HEK293 (cell line): ENCODE results near the gene RTN1.

Experiments used
- KLF9 ChIP-seq: fragments of 450-650 bp; formaldehyde crosslinking; IDR thresholded peaks from 2 replicates; pipeline ENCODE4 v1.5.1; 2016; ENCODE audit warnings: missing biosample characterization, missing genetic modification characterization, low read depth
- ZBTB48 ChIP-seq: fragments of 450-650 bp; formaldehyde crosslinking; IDR thresholded peaks from 2 replicates; pipeline ENCODE4 v1.5.1; 2016; ENCODE audit warnings: missing biosample characterization, missing genetic modification characterization
- ZFP3 ChIP-seq: fragments of 450-650 bp; formaldehyde crosslinking; IDR thresholded peaks from 2 replicates; pipeline ENCODE4 v1.5.1; 2016; ENCODE audit warnings: low read depth, missing biosample characterization, missing genetic modification characterization
- ZNF473 ChIP-seq: fragments of 450-650 bp; formaldehyde crosslinking; IDR thresholded peaks from 2 replicates; pipeline ENCODE4 v1.5.1; 2017; ENCODE audit warnings: missing biosample characterization, missing genetic modification characterization
- ZNF529 ChIP-seq: fragments of 450-650 bp; formaldehyde crosslinking; IDR thresholded peaks from 2 replicates; pipeline ENCODE4 v1.5.1; 2017; ENCODE audit warnings: missing genetic modification characterization, missing biosample characterization; ENCODE audit not compliant: insufficient replicate concordance
- ZNF776 ChIP-seq: fragments of 450-650 bp; formaldehyde crosslinking; IDR thresholded peaks from 2 replicates; pipeline ENCODE4 v1.5.0; 2017; ENCODE audit warnings: missing biosample characterization, missing genetic modification characterization, borderline replicate concordance
- TF ChIP-seq, protein P1 (sequence below): fragments of 450-650 bp; formaldehyde crosslinking; IDR thresholded peaks from 2 replicates; pipeline ENCODE4 v1.5.1; 2016; ENCODE audit warnings: missing biosample characterization, missing genetic modification characterization
- TF ChIP-seq, protein P2 (sequence below): fragments of 450-650 bp; formaldehyde crosslinking; IDR thresholded peaks from 2 replicates; pipeline ENCODE4 v1.5.1; 2016; ENCODE audit warnings: missing biosample characterization, missing genetic modification characterization
- TF ChIP-seq, protein P3 (sequence below): fragments of 450-650 bp; formaldehyde crosslinking; IDR thresholded peaks from 2 replicates; pipeline ENCODE4 v1.5.1; 2017; ENCODE audit warnings: missing biosample characterization, missing genetic modification characterization

DNA sequence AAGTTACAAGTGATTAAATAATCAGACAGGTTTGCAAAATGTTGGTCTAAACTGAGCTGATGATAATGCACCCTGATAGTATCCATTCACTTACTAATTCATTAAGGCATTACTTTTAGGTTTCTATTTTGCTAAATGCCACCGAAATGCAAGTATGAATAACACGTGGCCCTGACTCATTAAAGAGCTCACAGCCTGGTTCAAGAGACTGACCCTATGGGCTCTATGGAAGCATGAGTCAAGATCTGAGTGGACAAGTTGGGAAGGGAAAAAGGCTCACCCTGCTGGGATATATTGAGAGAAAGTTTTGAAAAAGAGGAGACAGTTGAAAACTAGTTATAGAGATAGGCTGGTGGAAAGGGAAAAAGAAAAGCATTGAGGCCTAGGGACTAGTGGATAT is 34.6 kb upstream of the RTN1 start:
- TF ChIP-seq, protein P1, sequence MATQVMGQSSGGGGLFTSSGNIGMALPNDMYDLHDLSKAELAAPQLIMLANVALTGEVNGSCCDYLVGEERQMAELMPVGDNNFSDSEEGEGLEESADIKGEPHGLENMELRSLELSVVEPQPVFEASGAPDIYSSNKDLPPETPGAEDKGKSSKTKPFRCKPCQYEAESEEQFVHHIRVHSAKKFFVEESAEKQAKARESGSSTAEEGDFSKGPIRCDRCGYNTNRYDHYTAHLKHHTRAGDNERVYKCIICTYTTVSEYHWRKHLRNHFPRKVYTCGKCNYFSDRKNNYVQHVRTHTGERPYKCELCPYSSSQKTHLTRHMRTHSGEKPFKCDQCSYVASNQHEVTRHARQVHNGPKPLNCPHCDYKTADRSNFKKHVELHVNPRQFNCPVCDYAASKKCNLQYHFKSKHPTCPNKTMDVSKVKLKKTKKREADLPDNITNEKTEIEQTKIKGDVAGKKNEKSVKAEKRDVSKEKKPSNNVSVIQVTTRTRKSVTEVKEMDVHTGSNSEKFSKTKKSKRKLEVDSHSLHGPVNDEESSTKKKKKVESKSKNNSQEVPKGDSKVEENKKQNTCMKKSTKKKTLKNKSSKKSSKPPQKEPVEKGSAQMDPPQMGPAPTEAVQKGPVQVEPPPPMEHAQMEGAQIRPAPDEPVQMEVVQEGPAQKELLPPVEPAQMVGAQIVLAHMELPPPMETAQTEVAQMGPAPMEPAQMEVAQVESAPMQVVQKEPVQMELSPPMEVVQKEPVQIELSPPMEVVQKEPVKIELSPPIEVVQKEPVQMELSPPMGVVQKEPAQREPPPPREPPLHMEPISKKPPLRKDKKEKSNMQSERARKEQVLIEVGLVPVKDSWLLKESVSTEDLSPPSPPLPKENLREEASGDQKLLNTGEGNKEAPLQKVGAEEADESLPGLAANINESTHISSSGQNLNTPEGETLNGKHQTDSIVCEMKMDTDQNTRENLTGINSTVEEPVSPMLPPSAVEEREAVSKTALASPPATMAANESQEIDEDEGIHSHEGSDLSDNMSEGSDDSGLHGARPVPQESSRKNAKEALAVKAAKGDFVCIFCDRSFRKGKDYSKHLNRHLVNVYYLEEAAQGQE (tag by site-specific recombination), result no peak
- TF ChIP-seq, protein P2, sequence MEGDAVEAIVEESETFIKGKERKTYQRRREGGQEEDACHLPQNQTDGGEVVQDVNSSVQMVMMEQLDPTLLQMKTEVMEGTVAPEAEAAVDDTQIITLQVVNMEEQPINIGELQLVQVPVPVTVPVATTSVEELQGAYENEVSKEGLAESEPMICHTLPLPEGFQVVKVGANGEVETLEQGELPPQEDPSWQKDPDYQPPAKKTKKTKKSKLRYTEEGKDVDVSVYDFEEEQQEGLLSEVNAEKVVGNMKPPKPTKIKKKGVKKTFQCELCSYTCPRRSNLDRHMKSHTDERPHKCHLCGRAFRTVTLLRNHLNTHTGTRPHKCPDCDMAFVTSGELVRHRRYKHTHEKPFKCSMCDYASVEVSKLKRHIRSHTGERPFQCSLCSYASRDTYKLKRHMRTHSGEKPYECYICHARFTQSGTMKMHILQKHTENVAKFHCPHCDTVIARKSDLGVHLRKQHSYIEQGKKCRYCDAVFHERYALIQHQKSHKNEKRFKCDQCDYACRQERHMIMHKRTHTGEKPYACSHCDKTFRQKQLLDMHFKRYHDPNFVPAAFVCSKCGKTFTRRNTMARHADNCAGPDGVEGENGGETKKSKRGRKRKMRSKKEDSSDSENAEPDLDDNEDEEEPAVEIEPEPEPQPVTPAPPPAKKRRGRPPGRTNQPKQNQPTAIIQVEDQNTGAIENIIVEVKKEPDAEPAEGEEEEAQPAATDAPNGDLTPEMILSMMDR, result no peak
- no peak for TF ChIP-seq ZNF776 (tag by site-specific recombination)
- TF ChIP-seq ZBTB48 (tag by site-specific recombination), result no peak
- TF ChIP-seq, protein P3, sequence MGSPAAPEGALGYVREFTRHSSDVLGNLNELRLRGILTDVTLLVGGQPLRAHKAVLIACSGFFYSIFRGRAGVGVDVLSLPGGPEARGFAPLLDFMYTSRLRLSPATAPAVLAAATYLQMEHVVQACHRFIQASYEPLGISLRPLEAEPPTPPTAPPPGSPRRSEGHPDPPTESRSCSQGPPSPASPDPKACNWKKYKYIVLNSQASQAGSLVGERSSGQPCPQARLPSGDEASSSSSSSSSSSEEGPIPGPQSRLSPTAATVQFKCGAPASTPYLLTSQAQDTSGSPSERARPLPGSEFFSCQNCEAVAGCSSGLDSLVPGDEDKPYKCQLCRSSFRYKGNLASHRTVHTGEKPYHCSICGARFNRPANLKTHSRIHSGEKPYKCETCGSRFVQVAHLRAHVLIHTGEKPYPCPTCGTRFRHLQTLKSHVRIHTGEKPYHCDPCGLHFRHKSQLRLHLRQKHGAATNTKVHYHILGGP, result no peak
- no peak for TF ChIP-seq KLF9
- TF ChIP-seq ZNF529 (tag by site-specific recombination), result no peak
- TF ChIP-seq ZFP3 (tag by site-specific recombination), result no peak
- TF ChIP-seq ZNF473 (tag by site-specific recombination), result no peak
